NCI-H1092 treated with DMSO at 0.1 percent for 48 hours (cell line): ENCODE measurements around the gene ZNF618.
"Not testable (repeated sequence)": the region's sequence is repeated elsewhere in the genome, so short reads cannot be mapped to it uniquely, and the experiment has no call there.

Source experiments
- DNase-seq: peaks from one replicate; lab custom pipeline; 2025; lab: John Stamatoyannopoulos, UW

Gene ZNF618

DNA sequence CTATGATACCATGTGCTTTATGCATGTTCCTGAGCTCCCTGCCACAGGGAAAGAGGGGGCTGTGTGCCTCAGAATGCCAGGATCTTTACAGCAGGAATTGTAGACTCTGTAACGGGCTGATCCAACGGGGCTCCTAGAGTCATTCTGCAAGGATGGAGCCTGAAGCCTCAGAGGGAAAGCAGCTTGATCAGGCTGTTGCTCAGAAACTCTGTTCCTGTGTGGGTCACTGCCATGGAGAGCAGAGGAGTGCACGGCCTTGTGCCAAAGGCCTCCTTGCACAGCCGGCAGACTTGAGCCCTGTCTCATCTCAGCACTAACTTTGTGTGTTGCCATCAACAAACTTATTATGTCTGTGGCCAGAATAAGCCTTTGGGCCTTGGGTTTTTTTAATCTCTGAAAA, 150.2 kb downstream of the ZNF618 start:
- no peak for DNase-seq

DNA sequence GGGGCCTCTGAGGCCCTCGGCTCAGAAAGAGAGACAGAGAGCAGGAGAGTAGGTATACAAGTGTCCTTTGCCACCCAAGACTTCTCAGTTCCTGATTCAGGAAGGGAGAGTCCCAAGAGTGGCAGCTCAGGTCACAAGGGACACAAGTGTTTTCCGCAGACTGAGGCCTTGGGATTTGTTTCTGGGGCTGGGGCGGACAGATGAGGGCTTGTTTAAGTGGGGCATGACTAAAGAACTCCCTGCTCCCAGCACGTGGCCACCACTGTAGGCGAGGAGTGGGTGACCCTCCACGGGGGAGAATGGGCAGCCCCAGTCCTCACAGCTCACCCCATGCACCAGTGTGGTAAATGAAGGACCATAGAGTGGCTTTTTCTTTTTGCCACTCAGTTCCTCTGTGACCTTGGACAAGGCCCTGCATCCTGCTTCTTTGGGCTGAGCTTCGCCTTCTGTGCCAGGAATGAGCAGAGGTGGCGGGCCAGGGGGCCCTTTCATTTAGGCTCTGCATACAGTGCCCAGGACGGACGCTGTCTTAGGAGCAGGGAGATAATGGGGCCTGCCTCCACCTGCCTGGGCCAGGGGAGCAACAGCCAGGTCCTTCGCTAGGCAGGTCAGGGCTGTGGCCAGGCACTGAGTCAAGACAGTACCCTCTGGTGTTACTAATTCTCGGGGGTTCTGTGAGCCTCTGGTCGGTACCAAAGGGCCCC, 151.2 kb downstream of the ZNF618 start:
- DNase-seq: no peak

DNA sequence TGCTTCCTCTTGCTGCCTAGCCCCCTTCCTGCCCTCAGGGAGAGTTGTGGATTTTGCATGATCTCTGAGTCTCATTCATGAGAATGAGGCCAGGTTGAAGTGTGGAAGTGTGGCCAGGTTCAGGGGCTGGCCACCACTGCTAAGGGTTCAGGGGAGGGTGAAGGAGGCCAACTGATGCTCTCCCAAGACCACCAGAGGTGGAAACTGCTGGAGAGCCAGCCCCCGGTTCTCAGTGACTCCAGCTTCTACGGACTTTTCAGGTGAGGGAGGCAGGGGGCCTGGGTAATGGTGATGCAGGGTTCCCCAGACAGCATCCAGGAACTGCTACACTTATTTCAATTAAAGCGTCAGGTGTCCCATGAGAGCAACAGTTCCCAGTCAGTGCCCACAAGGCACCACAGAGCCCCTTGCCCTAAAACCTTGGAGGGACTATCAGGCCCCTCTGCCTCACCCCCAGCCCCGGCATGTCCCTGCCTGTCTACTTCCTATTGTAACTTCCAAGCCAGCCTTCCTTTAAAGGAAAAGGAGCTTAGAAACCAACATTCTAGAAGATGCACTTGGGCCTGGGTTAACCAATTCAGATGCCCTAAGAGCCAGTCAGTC, 151.9 kb downstream of the ZNF618 start:
- no peak for DNase-seq

DNA sequence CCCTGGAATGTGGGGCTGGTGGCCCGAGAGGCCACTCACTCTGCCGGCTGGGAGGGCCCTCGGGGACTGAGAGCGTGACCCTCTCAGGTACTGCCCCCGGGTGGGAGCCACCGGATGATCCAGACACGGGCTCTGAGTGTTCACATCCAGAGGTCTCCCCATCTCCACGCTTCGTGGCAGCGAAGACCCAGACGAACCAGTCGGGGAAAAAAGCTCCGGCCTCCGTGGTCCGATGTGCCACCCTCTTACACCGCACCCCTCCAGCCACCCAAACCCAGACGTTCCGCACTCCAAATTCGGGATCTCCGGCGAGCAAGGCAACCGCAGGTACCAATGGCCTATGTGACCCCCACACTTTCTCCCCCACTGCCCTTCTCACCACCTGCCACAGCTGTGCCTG, 152.5 kb downstream of the ZNF618 start:
- no peak for DNase-seq

DNA sequence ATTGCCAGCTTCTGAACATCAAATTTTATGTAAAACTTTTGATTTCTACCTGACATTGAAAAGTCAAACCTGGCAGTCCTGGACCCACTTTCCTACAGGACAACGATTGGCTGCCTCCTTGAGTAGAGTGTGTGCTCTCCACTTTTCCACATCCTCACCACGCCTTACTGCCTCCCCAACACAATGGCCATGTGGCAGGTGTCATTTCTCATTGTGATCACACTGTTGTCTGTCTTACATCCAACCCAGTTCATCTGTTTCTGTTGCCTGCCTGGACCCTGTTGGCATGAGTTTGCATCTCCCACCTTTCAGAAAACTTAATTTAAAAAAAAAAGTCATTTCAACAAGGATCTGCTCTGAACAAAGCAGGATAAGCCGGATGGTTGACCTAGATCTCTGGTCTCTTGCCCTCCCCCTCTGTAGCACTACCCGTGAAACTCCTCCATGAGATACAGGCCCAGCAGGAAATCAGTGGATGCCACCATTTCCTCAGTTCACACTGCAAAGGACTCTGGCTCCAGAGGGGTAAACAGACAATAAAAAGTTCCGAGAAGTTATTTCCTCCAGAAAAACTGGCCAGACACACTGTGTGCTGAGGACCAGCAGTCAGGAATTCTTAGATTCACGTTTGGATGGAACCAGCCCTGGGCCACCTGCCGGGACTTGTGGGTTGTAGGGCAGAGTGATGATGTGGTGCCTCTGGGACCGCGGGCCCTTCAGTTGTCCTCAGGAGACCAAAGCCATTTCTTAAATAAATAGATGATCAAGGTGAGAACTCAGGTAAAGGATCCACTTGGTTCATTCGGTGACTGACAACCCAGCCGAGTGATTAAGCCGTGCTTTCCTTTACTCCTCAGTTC, 153.4 kb downstream of the ZNF618 start:
- DNase-seq: no peak

DNA sequence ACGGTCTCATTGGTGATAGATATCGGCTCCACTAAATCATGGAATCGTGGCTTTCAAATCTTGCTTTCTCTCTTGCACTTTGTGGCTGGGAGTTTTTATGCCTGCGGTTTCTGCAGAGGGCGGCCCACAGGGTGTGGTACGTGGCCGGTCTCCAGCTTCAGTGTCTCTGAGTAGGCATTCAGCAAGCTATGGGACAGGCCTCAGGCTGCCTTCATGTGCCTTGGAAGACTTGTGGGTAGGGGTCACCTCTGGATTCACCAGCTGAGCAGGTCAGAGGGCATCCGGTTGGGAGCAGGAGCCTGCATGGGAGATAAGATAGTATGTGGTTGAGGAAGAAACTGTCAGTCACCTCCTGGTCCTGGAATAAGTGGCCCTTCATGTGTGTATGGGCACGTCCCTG, 154.3 kb downstream of the ZNF618 start:
- no peak for DNase-seq

DNA sequence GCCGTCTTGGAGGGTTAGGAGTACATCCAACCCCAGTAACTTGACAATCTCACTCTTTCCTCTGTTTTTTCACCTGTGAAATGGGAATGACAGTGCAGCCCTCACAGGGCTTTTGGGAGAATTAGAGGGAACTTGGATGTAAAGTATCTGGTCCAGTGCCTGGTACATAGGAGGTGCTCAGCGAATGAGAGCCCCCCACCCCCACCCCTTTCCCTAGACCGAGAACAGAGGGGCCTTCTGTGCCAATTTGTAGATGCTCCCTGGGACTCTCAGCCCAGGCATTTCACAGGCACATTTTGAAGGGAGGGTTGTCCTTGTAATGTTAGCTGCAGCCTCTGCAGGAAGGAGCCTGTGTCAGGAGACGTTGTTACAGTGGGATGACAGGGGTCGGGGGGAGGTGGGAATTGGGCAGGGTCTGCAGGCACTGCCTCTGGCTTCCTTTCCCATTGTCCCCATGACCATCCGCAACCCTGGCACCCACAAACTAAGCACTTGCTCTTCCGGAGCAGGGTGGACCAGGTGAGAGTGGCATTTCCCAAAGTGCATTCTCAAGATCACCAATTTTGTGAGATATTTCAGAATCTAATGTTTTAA, 155.0 kb downstream of the ZNF618 start:
- DNase-seq: no peak

DNA sequence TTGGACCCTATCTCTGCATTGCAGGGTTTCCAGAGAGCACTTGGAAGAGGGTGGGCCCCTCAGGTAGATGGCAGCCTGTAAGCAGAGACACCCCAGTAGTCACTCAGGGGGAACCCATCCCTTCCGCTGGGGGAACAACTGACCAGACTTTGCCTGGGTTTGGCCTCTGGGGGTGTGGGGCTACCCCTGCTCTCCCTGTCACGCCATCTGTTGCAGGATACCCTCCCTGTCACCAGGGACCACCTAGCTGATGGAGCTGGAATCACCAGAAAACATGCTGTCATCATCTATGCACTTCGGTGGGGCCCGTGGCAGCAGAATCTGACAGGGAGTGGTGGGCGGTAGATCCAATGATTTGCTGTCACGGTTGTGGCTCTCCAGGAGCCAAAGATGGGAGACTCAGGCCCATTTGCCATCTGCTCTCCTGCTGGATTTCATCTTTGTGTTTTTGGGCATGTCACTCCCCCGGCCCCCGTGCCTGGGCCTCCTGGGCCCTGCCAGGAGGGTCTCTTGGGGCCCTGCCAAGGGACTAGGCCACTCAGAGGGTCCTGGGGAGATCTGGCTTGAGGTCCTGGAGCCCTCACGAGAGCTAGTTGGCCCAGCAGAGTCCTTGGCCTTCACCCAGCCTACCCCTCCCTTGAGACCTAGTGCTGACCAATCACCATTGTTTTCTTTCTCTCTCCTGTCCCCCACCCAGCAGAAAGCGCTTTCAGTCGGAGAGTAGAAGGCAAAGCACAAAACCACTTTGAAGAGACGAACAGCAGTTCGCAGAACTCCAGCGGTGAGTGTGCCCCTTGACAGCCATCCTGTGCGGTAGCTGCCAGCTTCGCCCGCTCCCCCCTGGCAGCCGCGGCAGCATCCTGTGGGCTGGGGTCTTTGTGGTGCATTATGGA, 156.1 kb downstream of the ZNF618 start:
- no peak for DNase-seq

DNA sequence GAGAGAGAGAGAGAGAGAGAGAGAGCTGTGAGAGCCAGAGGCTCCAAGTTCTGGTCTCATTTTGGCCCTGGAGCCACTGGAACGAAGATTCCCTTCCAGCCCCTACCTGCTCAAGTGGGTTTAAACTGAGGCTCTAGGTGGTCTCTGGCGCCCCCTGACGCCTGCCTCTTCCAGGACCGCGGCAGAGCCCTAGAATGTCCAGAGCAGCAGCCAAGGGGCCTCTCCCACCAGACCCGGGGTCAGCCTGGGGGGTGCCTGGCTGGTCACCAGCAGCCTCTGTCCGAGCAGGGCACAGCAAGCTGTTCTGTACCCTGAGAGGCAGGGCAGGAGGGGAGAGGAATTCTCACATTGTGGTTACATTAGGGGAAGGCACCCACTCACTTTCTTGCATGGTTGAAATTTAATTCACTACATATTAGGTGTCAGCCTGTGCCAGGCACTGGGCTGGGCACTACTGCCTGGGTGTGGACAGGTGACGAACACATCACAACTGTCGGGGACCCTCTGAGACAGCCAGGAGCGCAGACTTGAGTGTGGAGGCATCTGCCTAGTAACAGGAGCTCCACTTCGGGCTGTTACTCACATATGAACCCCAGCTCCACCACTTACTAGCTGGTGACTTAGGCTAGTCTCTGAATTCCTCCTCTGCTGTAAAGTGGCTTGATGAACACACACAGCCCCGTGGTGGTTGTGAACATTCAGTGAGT, 157.4 kb downstream of the ZNF618 start:
- DNase-seq: peak; percentile 44

DNA sequence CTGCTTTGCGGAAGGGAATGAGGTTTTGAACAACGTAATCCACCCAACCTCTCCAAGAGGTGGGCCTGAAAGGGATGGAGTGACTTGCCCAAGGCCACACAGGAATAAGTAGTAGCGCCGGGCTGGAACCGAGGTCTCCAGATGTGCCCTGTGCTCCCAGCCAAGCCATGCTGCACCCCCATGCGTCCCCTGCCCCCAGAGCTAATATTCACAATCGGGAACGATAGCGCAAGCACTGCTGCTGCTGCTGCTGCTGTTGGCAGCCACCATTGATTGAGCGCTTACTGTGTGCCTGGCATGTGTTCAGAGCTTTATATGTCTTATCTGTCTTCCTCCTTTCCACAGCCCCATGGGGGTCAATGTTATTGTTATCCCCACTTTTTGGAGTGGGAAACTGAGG, 158.1 kb downstream of the ZNF618 start:
- DNase-seq: no peak

DNA sequence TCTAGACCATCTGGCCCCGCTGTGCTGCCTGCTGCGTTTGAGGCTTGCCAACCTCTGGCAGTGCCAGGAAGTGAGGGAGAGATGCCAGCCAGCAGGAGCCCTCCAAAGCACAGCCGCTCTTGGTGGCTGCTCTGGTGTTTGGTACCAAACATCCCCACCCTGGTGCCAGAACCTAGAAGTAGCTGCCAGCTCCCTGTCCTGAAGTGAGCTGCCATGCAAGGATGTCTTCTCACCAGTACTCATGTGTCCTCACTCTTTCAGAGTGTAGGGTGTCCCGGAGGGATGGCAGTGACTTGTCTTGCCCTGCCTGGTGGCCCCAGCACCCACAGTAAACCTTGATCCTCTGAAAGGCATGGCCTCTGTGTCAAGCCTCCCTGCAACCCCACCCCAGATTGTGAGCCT, 158.6 kb downstream of the ZNF618 start:
- DNase-seq: peak; percentile 2

DNA sequence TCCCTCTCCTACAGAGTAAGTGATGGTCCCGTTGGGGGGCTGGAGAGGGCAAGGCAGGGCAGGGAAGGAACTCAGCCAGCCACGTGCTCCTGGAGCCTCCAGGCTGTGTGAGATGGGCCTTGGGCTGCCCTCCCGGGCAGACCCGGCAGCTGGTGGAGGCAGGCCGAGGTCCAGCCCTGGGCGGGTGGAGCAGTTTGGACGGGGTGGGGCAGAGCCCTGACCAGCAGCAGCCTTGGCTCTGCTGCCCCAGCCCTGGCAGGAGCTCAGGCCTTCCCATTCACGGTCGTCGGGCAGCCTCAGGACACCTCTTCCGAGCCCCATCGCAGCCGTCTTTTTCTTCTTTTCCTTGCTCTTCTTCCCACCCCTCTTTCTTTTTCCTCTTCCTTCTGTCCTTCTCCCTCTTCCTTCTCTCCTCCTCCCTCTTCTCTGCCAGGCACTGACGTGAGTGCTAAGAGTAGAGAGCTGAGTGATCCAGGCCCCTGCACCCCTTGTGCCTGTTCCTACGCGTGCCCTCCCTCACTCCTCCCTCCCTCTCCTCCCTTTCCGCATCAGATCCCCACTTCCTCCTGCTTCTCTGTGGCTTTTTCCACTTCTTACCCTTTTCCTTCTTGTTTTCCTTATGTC, 159.2 kb downstream of the ZNF618 start:
- no peak for DNase-seq

DNA sequence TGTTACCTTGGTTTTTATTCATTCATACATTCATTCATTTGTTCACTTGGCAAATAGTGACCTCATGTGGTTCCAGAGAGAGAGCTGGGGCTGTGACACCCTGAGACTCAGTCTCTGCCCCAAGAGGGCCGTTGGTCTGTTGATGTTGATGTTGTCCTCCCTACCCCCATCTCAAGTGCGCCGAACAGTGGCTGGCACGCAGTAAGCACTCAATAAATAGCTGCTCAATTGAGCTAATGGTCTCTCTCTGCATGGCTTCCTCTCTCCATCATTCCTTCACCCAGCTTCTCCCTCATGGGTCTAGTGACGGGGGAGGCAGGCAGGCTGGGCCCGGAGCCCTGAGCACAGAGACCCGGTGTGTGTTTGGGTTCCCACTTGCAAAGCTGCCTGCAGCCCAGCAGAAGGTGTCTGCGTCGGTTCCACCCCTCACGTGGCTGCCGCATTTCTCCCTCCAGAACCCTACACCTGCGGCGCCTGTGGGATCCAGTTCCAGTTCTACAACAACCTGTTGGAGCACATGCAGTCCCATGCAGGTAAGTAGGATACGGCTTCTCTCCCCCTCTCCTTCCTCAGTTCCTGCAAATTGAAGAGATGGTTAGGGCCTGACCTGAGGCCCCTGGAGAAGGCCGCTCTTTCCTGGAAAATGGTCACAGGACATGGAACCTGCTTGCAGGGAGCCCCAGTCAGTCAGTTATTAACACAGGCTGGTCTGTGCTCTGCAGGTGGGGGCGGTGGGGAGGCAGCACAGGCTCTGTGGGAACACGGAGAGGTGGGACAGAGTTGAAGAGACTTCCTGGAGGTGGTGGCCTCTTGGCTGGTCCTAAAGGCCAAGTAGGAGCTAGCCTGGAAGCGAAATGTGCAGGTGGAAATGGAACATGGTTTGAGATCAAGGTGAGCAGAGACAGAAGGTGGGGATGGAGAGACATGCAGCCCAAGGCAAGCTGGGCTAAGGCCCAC, 160.0 kb downstream of the ZNF618 start:
- DNase-seq: no peak

DNA sequence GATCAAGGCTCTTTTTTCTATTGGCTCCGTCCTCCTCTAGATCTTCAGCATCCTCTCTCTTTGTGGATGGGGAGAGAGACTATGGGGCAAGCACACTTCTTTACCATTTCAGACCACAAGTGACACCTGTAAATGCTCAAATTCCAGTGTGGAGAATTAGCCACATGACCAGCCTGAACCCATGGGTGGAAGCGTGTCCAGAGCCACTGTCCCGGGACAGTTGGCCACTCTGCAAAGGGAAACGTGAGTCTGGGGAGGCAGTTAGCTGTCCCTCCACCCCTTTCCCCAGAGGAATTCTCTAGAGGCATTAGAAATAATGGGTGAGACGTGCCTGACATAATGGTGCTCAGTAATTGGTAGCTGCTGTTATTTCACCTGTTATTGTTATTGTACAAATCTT, 161.1 kb downstream of the ZNF618 start:
- no peak for DNase-seq

DNA sequence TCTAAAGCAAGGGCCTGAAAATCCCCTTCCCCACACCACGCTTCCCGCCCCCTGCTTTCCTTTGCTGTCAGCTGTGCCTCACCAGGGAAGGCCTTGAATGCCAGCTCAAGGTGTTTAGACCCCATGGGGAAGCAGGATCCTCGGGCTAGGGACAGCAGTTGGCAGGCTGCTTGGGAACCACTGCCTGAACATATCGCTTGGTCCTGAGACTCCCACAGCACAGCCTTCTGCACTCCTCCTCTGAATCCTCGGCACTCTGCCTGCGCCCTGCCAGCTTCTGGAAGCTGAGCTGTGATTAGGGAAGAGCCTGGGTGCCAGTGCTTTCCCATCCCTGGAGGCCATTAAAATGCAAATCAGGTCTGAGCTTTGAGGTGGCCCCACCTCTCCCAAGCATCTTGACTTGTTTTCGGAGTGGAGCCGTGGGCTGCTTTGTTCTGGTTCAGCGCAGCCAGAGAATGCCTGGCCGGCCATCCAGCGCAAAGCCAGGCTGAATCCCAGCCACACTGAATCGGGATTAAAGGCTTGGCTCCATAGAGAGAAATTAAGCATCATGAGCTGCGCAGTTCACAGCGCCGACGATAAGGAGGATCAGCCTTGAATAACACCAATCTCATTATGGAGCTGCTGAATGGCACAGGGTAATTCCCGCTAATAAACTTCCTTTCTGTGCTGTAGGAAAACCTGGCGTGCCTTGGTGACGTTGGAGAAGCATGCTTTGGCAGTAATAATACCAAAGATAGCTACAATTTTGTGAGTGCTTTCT, 162.0 kb downstream of the ZNF618 start:
- DNase-seq: no peak

DNA sequence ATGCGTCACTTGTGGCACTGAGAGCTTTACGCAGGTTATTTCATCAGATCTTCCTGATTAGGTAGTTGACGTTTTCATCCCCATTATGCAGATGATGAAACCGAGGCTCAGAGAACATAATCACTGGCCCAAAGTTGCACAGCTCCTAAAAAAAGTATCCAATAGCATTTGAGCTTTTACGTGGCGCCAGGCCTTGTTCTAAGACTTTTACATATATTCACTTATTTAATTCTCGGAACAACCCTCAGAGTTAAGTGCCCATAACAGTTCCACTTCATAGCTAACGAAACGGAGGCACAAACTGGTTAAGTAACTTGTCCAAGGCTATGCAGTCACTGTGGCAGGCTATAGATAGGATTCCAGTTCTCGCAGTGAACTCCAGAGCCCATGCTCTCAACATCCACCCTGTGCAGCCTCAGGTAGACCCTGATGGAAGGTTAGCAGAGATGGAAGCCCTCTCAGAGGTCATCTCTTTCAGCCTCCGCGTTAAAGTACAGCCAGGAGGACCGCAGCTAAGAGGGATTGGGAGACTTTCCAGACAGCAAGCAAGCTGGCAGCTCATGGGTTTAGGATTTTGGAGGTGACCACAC, 162.7 kb downstream of the ZNF618 start:
- DNase-seq: no peak

DNA sequence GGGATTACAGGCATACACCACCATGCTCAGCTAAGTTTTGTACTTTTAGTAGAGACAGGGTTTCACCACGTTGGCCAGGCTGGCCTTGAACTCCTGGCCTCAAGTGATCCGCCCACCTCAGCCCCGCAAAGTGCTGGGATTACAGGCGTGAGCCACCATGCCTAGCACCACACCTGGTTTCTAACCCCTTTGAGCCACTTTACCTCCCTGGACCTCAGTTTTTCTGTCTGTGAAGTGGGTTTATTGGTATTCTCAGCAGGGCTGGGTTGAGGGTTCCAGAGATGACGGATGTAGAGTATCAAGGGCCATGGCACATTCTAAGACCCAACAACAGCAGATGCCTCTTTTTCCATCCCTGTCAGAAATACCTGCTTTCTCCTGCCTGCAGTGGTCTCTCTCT, 163.4 kb downstream of the ZNF618 start:
- DNase-seq: no peak

DNA sequence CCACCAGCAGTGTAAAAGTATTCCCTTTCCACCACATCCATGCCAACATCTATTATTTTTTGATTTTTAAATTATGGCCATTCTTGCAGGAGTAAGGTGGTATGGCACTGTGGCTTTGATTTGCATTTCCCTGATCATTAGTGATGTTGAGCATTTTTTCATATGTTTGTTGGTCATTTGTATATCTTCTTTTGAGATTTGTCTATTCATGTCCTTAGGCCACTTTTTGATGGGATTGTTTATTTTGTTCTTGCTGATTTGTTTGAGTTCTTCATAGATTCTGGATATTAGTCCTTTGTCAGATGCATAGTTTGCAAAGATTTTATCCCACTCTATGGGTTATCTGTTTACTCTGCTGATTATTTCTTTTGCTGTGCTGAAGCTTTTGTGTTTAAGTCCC, 167.6 kb downstream of the ZNF618 start:
- DNase-seq: not testable (repeated sequence)
